ENCODE results near the gene SHPK. TPM values are rescaled to one million over a fixed set of nuclear protein-coding genes. Genes with fewer than 3 reads are reported as not detected.

SHPK gene
- polyA plus RNA-seq, 1 donor: 7.7 TPM

- no peak for DNase-seq
Measured at GRCh38 chr17:3626831-3627768, 8.9 kb downstream of the SHPK start.

GRCh38 chr17:3622977-3623594, 13.0 kb downstream of the SHPK start:
- DNase-seq: no peak

- DNase-seq: no peak
Measured at GRCh38 chr17:3621146-3621720, 14.8 kb downstream of the SHPK start.

- DNase-seq: no peak
Measured at GRCh38 chr17:3615160-3615870, 20.7 kb downstream of the SHPK start.

GRCh38 chr17:3613124-3613523, 22.9 kb downstream of the SHPK start:
- no peak for DNase-seq

- DNase-seq: no peak
Measured at GRCh38 chr17:3610523-3610922, 25.5 kb downstream of the SHPK start.

- no peak for DNase-seq
Measured at GRCh38 chr17:3609689-3610088, 26.4 kb downstream of the SHPK start.

GRCh38 chr17:3603870-3604259, 32.2 kb downstream of the SHPK start:
- DNase-seq: no peak

- no peak for DNase-seq
Measured at GRCh38 chr17:3603119-3603869, 32.8 kb downstream of the SHPK start.

- no peak for DNase-seq
Measured at GRCh38 chr17:3602499-3602898, 33.6 kb downstream of the SHPK start.

GRCh38 chr17:3600529-3601205, 35.4 kb downstream of the SHPK start:
- no peak for DNase-seq

GRCh38 chr17:3598078-3598477, 38.0 kb downstream of the SHPK start:
- no peak for DNase-seq

- no peak for DNase-seq
Measured at GRCh38 chr17:3596804-3597464, 39.1 kb downstream of the SHPK start.

- DNase-seq: no peak
Measured at GRCh38 chr17:3594976-3595375, 41.1 kb downstream of the SHPK start.

GRCh38 chr17:3594051-3594800, 41.8 kb downstream of the SHPK start:
- DNase-seq: peak; percentile 21

GRCh38 chr17:3593384-3593783, 42.7 kb downstream of the SHPK start:
- DNase-seq: no peak

GRCh38 chr17:3592216-3592860, 43.7 kb downstream of the SHPK start:
- DNase-seq: no peak

- no peak for DNase-seq
Measured at GRCh38 chr17:3590768-3591167, 45.3 kb downstream of the SHPK start.

- no peak for DNase-seq
Measured at GRCh38 chr17:3590231-3590630, 45.8 kb downstream of the SHPK start.

- DNase-seq: no peak
Measured at GRCh38 chr17:3589784-3590183, 46.3 kb downstream of the SHPK start.
